Liver (tissue), 9 donors: ENCODE measurements around the gene NAPB. TPM values are rescaled to one million over a fixed set of nuclear protein-coding genes. Genes with fewer than 3 reads are reported as not detected.

Experiments used
- DNase-seq: peaks from one replicate; pipeline ENCODE4 v3.0.0-alpha.2; 2017; ENCODE audit warnings: low spot score
- H3K27ac ChIP-seq, 2 donors: one replicate each; pipeline ENCODE4 v1.7.0; 2013; ENCODE audit warnings: inconsistent platforms in 2 of 2, low read length in 2 of 2, control low read depth in 1 of 2, low read depth in 1 of 2, mild to moderate bottlenecking in 1 of 2
- H3K27me3 ChIP-seq, 4 donors: one replicate each; pipeline versions ENCODE4 v1.6.1 to v1.7.0; 2013; ENCODE audit warnings: low read length in 3 of 4, inconsistent platforms in 1 of 4, mild to moderate bottlenecking in 1 of 4, moderate library complexity in 1 of 4; ENCODE audit not compliant: control insufficient read depth in 4 of 4, insufficient read depth in 4 of 4
- H3K36me3 ChIP-seq, 4 donors: one replicate each; pipeline versions ENCODE4 v1.6.1 to v1.7.0; 2013; ENCODE audit warnings: low read length in 3 of 4, mild to moderate bottlenecking in 3 of 4, low read depth in 1 of 4, moderate library complexity in 1 of 4; ENCODE audit not compliant: control insufficient read depth in 4 of 4, insufficient read depth in 3 of 4
- H3K4me1 ChIP-seq, 4 donors: one replicate each; pipeline versions ENCODE4 v1.6.1 to v1.7.0; 2013; ENCODE audit warnings: low read length in 3 of 4, mild to moderate bottlenecking in 3 of 4, moderate library complexity in 1 of 4; ENCODE audit not compliant: control insufficient read depth in 4 of 4, insufficient read depth in 4 of 4
- H3K4me3 ChIP-seq, 3 donors: one replicate each; pipeline versions ENCODE4 v1.6.1 to v1.7.0; 2013; ENCODE audit warnings: low read length in 3 of 3, control low read depth in 1 of 3, low read depth in 1 of 3, mild to moderate bottlenecking in 1 of 3
- H3K9ac ChIP-seq, 2 donors: one replicate each; pipeline ENCODE4 v1.7.0; 2013; ENCODE audit warnings: low read length in 2 of 2, mild to moderate bottlenecking in 2 of 2, moderate library complexity in 2 of 2, control low read depth in 1 of 2, low read depth in 1 of 2
- H3K9me3 ChIP-seq, 4 donors: one replicate each; pipeline versions ENCODE4 v1.6.1 to v1.7.0; 2013; ENCODE audit warnings: low read length in 3 of 4; ENCODE audit not compliant: control insufficient read depth in 4 of 4
- ATF3 ChIP-seq: IDR thresholded peaks from 2 replicates; pipeline ENCODE4 v1.6.1; 2016; ENCODE audit warnings: antibody characterized with exemption
- EGR1 ChIP-seq, 2 donors: IDR thresholded peaks; 2 replicates each; pipeline ENCODE4 v1.6.1; 2016 to 2018; ENCODE audit warnings: antibody characterized with exemption in 2 of 2, low read depth in 2 of 2
- FOXA1 ChIP-seq: IDR thresholded peaks from 2 replicates; pipeline ENCODE4 v1.6.1; 2016; ENCODE audit warnings: antibody characterized with exemption
- FOXA2 ChIP-seq: IDR thresholded peaks from 2 replicates; pipeline ENCODE4 v1.6.1; 2016; ENCODE audit warnings: antibody characterized with exemption
- GABPA ChIP-seq, 2 donors: IDR thresholded peaks in 1 of 2; conservative IDR thresholded peaks in 1 of 2; 2 replicates each; pipeline ENCODE4 v1.6.1; 2016; ENCODE audit warnings: antibody characterized with exemption in 2 of 2, mild to moderate bottlenecking in 1 of 2, moderate library complexity in 1 of 2
- HNF4A ChIP-seq, 2 donors: conservative IDR thresholded peaks; 2 replicates each; pipeline ENCODE4 v1.6.1; 2016; ENCODE audit warnings: antibody characterized with exemption in 2 of 2, mild to moderate bottlenecking in 2 of 2
- HNF4G ChIP-seq: IDR thresholded peaks from 2 replicates; pipeline ENCODE4 v1.6.1; 2016; ENCODE audit warnings: antibody characterized with exemption
- JUND ChIP-seq, 2 donors: IDR thresholded peaks; 2 replicates each; pipeline ENCODE4 v1.6.1; 2016; ENCODE audit warnings: antibody characterized with exemption in 2 of 2
- NR2F2 ChIP-seq: IDR thresholded peaks from 2 replicates; pipeline ENCODE4 v1.6.1; 2016; ENCODE audit warnings: antibody characterized with exemption
- RAD21 ChIP-seq, 2 donors: IDR thresholded peaks; 2 replicates each; pipeline ENCODE4 v1.6.1; 2016; ENCODE audit warnings: antibody characterized with exemption in 2 of 2, mild to moderate bottlenecking in 2 of 2
- RXRA ChIP-seq, 2 donors: IDR thresholded peaks; 2 replicates each; pipeline ENCODE4 v1.6.1; 2017 to 2018; ENCODE audit warnings: antibody characterized with exemption in 2 of 2, mild to moderate bottlenecking in 1 of 2
- SP1 ChIP-seq: IDR thresholded peaks from 2 replicates; pipeline ENCODE4 v1.6.1; 2018; ENCODE audit warnings: antibody characterized with exemption, mild to moderate bottlenecking
- TAF1 ChIP-seq: conservative IDR thresholded peaks from 2 replicates; pipeline ENCODE4 v1.6.1; 2016; ENCODE audit warnings: antibody characterized with exemption, mild to moderate bottlenecking
- YY1 ChIP-seq: IDR thresholded peaks from 2 replicates; pipeline ENCODE4 v1.6.1; 2016; ENCODE audit warnings: antibody characterized with exemption, mild to moderate bottlenecking
- ZBTB33 ChIP-seq: IDR thresholded peaks from 2 replicates; pipeline ENCODE4 v1.6.1; 2016; ENCODE audit warnings: antibody characterized with exemption
- WGBS: extraction: QIAGEN DNeasy Blood & Tissue Kit; methylation state at CpG from one replicate; pipeline ENCODE4 v1.1.7; 2013; 5-methylcytosine and 5-hydroxymethylcytosine counted together
- polyA plus RNA-seq, 2 donors: library from polyadenylated mRNA; stranded (reverse) in 1 of 2; unstranded in 1 of 2; fragments of 200-250 nt in 1 of 2; fragments of >200 nt in 1 of 2; fragmentation: Nextera tagmentation in 1 of 2; extraction: Ambion mirVana in 1 of 2; gene quantifications; one replicate each; pipeline versions ENCODE4 v1.2.1 to v1.2.3, GENCODE V29; 2013 to 2015
- total RNA-seq, 2 donors: library from RNA; depleted of rRNA; stranded (reverse); fragments of >200 nt; gene quantifications; one replicate each; pipeline ENCODE4 v1.2.3, GENCODE V29; 2014
- TF ChIP-seq, protein P1 (sequence below): IDR thresholded peaks from 2 replicates; pipeline ENCODE4 v1.6.1; 2016; ENCODE audit warnings: antibody characterized with exemption, mild to moderate bottlenecking
- TF ChIP-seq, protein P2 (sequence below): fragments of 150-350 bp; IDR thresholded peaks from 2 replicates; pipeline ENCODE4 v1.5.1; 2017; ENCODE audit warnings: improper control_type of control experiment, low read depth, low read length; ENCODE audit not compliant: missing input control
- TF ChIP-seq, protein P3 (sequence below): IDR thresholded peaks from 2 replicates; pipeline ENCODE4 v1.6.1; 2016; ENCODE audit warnings: antibody characterized with exemption
- donor health status: healthy.
- donor health status: healthy.
- donor health status: healthy.
- donor health status: healthy.
- donor health status: healthy.

NAPB gene
- total and polyA plus RNA-seq, 4 donors, result 2.4 to 10.6 (median 4.5) TPM

- Histone ChIP-seq H3K4me1 (peaks cover 0 to 28% (median 20%) of the 10 kb centered on the region in 4 donors), H3K4me3 (peak overlapping the region; percentile 53 to 81 (median 54)), H3K27ac (peak overlapping the region; percentile 77 to 92), H3K27me3 (no peaks in the 10 kb centered on the region), H3K9ac (peak overlapping the region; percentile 24 to 88), H3K9me3 (no peaks in the 10 kb centered on the region), H3K36me3 (peaks cover 2 to 17% (median 7%) of the 10 kb centered on the region in 4 donors)
- TF ChIP-seq YY1 (peak; percentile 50), EGR1 (IDR thresholded peaks at IDR 0.05; ENCODE audit: low read depth in 2 of 2) (peak in 1 of 2 donors; percentile 13), FOXA2 (no peak), FOXA1 (no peak), ATF3 (no peak), HNF4A (conservative IDR thresholded peaks at IDR 0.05) (peak; percentile 42 to 50), NR2F2 (no peak), TAF1 (no peak), JUND (IDR thresholded peaks at IDR 0.05) (peak; percentile 40 to 54), RAD21 (IDR thresholded peaks at IDR 0.05) (no peak), RXRA (IDR thresholded peaks at IDR 0.05) (peak; percentile 42 to 53), ZBTB33 (peak; percentile 48), HNF4G (no peak), SP1 (peak; percentile 84), GABPA (IDR thresholded peaks at IDR 0.05 in 1 of 2, conservative IDR thresholded peaks at IDR 0.05 in 1 of 2) (peak in 1 of 2 donors; percentile 61)
- TF ChIP-seq, protein P1, sequence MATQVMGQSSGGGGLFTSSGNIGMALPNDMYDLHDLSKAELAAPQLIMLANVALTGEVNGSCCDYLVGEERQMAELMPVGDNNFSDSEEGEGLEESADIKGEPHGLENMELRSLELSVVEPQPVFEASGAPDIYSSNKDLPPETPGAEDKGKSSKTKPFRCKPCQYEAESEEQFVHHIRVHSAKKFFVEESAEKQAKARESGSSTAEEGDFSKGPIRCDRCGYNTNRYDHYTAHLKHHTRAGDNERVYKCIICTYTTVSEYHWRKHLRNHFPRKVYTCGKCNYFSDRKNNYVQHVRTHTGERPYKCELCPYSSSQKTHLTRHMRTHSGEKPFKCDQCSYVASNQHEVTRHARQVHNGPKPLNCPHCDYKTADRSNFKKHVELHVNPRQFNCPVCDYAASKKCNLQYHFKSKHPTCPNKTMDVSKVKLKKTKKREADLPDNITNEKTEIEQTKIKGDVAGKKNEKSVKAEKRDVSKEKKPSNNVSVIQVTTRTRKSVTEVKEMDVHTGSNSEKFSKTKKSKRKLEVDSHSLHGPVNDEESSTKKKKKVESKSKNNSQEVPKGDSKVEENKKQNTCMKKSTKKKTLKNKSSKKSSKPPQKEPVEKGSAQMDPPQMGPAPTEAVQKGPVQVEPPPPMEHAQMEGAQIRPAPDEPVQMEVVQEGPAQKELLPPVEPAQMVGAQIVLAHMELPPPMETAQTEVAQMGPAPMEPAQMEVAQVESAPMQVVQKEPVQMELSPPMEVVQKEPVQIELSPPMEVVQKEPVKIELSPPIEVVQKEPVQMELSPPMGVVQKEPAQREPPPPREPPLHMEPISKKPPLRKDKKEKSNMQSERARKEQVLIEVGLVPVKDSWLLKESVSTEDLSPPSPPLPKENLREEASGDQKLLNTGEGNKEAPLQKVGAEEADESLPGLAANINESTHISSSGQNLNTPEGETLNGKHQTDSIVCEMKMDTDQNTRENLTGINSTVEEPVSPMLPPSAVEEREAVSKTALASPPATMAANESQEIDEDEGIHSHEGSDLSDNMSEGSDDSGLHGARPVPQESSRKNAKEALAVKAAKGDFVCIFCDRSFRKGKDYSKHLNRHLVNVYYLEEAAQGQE, result peak; percentile 48
- TF ChIP-seq, protein P2, sequence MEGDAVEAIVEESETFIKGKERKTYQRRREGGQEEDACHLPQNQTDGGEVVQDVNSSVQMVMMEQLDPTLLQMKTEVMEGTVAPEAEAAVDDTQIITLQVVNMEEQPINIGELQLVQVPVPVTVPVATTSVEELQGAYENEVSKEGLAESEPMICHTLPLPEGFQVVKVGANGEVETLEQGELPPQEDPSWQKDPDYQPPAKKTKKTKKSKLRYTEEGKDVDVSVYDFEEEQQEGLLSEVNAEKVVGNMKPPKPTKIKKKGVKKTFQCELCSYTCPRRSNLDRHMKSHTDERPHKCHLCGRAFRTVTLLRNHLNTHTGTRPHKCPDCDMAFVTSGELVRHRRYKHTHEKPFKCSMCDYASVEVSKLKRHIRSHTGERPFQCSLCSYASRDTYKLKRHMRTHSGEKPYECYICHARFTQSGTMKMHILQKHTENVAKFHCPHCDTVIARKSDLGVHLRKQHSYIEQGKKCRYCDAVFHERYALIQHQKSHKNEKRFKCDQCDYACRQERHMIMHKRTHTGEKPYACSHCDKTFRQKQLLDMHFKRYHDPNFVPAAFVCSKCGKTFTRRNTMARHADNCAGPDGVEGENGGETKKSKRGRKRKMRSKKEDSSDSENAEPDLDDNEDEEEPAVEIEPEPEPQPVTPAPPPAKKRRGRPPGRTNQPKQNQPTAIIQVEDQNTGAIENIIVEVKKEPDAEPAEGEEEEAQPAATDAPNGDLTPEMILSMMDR, result no peak
- TF ChIP-seq, protein P3, sequence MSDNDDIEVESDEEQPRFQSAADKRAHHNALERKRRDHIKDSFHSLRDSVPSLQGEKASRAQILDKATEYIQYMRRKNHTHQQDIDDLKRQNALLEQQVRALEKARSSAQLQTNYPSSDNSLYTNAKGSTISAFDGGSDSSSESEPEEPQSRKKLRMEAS, result peak; percentile 73
- WGBS, result under 1% methylated on average over 71 of the region's 71 CpGs
- peak; percentile 99 for DNase-seq
These were observed 63.3 kb downstream of the NAPB start for GRCh38 chr20:23357767-23358562.
